GM19240 (cell line): ENCODE data around the gene RAB23.
"Not testable (repeated sequence)": the region's sequence is repeated elsewhere in the genome, so short reads cannot be mapped to it uniquely, and the experiment has no call there.

Source experiments
- DNase-seq: peaks from one replicate; pipeline ENCODE4 v3.0.0; 2011; ENCODE audit warnings: low spot score; ENCODE audit not compliant: insufficient read length

RAB23 gene

GRCh38 chr6:57243526-57243925 lies 21.4 kb upstream of the RAB23 start:
- DNase-seq: not testable (repeated sequence)

GRCh38 chr6:57242505-57242904 lies 20.4 kb upstream of the RAB23 start:
- no peak for DNase-seq

- DNase-seq: no peak
These were observed 4.1 kb upstream of the RAB23 start for GRCh38 chr6:57226221-57226620.

DNA sequence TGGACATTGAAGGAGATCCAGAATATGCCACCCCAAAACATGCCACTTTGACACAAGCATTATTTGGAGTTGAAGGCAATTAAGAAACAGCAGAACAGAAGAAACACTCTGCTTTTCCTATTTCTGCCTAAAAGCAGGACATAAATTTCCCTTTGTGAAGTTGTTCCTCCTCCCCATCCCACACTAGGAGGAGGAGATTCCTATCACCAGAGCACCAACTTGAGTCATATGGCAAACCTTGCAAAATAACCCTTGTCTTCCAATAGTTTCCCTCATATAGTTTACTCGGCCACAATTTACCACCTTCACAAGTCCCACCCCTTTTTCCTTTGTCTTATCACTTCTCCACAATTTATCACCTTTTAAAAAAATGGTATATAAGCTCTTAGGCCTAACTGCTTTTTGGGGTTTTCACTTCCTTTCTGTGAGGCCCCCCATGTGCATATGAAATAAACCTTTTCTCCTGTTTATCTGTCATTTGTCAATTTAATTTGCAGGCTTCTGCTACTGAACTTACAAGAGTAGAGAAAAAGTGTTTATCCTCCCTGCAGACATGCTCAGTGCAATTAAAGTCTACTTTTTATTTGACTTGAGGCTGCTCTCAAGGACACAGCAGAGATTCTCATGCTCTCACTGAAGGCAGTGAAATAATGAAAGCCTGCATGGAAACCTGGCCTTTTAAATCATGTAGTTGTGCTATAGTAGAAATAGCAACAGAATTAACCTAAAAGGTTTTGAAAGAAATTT lies 2.8 kb upstream of the RAB23 start:
- no peak for DNase-seq

GRCh38 chr6:57222743-57223077 lies 603 bp upstream of the RAB23 start:
- no peak for DNase-seq

DNA sequence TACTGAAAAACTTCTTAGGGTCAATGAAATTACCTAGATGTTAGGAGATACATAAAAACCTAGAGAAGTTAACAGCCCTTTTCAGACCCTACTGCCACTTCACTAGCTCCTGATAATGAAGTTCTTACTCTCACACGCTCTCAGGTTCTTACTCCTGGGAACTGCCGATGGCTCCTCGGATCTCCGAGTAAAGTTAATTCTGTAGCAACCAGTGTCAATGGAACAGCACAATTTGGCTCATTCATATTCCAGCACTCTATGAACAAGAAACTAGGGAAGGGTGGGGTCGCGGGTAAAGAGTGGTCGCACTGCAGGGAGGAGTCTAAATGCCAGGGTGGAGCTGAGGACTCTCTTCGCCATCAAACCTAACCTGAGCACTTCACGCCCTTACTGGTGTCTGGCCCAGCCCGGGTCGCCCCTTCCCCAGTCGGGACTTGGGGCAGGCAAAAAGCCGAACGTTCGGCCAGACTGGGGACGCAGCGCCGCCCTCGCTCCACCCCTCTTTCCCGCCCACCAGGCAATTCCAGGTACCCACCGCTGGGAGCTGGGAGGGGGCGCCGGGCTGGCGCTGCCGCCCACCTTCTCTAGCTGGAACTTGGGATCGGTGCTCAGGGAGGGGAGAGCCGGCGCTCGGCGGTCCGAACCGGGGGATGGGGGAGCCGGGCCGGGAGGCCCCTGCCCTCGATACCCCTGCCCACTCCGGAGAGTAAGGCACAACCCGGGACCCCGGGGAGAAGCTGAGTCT lies 744 bp downstream of the RAB23 start:
- DNase-seq: peak; percentile 29

DNA sequence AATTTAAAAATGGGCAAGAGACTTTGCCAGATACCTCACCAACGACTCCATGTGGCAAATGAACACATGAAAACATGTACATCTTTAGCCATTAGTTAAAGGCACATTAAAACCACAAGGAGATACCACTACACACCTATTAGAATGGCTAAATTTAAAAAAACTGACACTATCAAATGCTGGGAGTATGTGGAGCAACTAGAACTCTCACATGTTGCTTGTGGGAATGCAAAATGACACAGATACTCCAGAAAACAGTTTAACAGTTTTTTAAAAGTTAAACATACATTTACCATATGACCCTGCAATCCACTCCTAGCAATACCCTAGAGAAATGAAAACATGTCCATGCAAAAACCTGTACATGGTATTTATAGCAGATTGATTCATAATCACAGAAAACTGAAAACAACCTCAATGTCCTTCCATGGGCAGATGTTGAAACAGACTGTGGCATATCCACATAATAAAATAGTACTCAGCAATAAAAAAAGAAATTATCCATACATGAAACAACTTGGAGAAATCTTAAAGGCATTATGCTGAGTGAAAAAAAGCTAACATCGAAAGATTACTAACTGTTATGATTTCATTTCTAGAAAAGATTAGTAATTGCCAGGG lies 1.9 kb downstream of the RAB23 start:
- no peak for DNase-seq

- no peak for DNase-seq
These were observed 4.8 kb downstream of the RAB23 start for GRCh38 chr6:57217270-57217669.

GRCh38 chr6:57216235-57217101 lies 5.6 kb downstream of the RAB23 start:
- no peak for DNase-seq

DNA sequence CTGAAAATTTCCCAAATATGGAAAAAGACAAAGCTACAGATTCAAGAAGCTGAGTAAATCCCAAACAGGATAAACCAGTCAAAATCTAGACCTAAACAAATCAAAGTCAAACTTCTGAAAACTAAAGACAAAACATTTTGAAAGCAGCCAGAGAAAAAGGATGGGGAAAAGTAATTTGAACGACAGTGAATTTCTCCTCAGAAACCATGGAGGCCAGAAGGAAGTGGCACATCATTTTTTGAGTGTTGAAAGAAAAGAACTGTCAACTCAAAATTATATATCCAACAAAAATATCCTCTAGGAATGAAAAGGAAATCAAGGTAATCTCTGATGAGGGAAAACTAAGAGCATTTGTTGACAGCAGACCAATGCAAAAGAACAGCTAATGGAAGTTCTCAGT lies 6.8 kb downstream of the RAB23 start:
- DNase-seq: no peak

- DNase-seq: no peak
These were observed 12.0 kb downstream of the RAB23 start for GRCh38 chr6:57210060-57210459.

- DNase-seq: no peak
These were observed 13.1 kb downstream of the RAB23 start for GRCh38 chr6:57209030-57209429.

GRCh38 chr6:57207872-57208271 lies 14.2 kb downstream of the RAB23 start:
- DNase-seq: no peak

DNA sequence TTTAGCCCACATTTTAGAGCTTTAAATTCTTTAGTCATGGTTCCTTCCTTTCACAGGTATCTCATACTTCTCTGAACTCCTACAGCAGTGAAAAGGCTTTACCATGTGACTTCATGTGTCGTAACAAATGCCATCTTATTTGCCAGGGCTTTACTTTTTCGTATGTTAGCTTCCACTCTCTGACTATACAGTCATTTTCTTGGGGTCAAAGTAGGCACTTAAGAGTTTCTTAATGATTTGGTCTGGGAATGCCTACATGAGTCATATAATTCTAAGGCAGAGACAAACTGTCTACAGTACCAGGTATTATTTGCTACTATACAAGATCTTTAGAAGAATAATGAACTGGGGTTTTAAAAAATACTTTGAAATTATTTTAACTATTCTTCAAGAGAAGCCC lies 15.0 kb downstream of the RAB23 start:
- DNase-seq: no peak

DNA sequence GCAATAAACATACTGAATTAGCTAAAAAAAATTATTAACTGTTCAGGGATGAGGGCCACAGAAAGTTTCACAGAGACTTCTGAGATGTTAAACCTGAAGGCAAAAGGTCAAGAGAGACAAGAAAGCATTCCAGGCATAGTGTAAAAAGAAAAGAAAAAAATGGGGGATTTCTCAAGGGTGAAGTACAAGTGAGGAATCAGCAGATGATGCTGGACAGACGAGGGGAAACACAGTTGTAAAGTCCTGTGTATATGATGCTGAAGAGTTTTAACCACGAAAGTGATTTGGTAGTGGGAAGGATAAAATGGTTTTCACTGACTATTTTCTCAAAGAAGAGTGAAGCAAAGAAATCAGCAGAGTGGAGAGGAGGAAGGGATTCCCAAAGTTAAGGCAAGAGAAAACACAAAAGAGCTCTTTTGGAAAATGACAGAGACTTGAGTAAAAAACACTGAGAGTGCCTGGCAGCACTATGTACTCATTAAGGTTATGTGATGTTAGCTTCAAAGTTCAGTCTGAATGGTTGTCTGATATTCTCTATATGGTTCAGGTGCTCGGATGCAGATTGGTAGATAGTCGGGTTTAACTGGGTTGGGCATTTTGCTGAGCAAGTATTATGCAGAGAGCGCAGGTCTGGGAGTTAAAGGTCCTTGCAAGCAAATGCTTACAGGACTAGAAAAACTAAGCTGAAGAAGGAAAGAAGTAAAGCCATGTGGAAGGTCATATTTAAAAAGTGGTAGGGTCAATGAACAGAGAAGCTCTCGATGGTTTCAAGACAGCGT lies 16.4 kb downstream of the RAB23 start:
- DNase-seq: no peak

GRCh38 chr6:57201718-57202117 lies 20.4 kb downstream of the RAB23 start:
- DNase-seq: no peak

- no peak for DNase-seq
These were observed 23.0 kb downstream of the RAB23 start for GRCh38 chr6:57198926-57199636.

- DNase-seq: no peak
These were observed 26.6 kb downstream of the RAB23 start for GRCh38 chr6:57195457-57195856.

GRCh38 chr6:57193177-57193576 lies 28.9 kb downstream of the RAB23 start:
- DNase-seq: no peak

DNA sequence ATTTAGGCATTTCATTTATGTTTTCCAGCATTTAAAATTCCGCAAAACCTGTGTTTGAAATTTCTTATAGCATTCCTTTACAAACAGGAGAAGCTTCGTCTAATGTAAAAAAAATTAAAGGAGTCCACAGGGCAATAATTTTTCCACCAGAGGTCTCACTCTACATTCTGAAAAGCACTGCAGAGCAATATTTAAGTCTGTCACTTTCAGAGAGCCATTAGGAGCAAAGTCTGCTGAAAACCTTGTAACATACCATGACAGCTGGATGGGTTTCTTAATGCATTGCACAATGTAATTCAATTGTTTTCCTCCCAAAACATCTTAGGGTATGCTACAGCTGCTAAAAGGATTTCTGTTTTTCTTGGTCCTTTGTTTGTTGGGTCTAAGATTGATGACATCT lies 32.0 kb downstream of the RAB23 start:
- DNase-seq: no peak
